Caco-2 (cell line): Measurements from ENCODE around the gene SLC13A4. TPM values are rescaled to one million over a fixed set of nuclear protein-coding genes. Genes with fewer than 3 reads are reported as not detected.

Experiments used
- BruUV-seq: library from RNA; stranded (reverse); fragments of 400-500 nt; replicated peaks from 2 replicates; lab custom pipeline; 2021; lab: Mats Ljungman, UMichigan
- CTCF ChIA-PET: fragments of 300-600 bp; sonication (Branson Sonifier 250); formaldehyde crosslinking; loops from one replicate; lab custom pipeline; 2022; ENCODE audit warnings: antibody characterized with exemption; lab: Charles Lee
- POLR2A ChIA-PET: fragments of 300-600 bp; sonication (Branson Sonifier 250); formaldehyde crosslinking; loops from one replicate; lab custom pipeline; 2022; ENCODE audit warnings: antibody characterized with exemption; lab: Charles Lee
- DNase-seq, 2 experiments: peaks; one replicate each; pipeline versions ENCODE4 v3.0.0 to v3.0.0-alpha.2; 2020 to 2022
- H3K27me3 ChIP-seq: replicated peaks from 2 replicates; pipeline ENCODE4 v1.6.0; 2011; ENCODE audit warnings: low read length; ENCODE audit not compliant: control insufficient read depth, insufficient read depth
- H3K36me3 ChIP-seq: 2 replicates; pipeline ENCODE4 v1.5.1; 2011; ENCODE audit warnings: low read length; ENCODE audit not compliant: control insufficient read depth, insufficient read depth
- H3K4me1 ChIP-seq: fragments of 250-450 bp; sonication (Bioruptor Pico); 2 replicates; pipeline ENCODE4 v1.5.1; 2020; ENCODE audit warnings: mild to moderate bottlenecking
- H3K4me3 ChIP-seq: 2 replicates; pipeline ENCODE4 v1.5.1; 2011; ENCODE audit warnings: low read depth, mild to moderate bottlenecking, control low read depth, low read length
- H3K9me3 ChIP-seq: fragments of 250-450 bp; sonication (Bioruptor Pico); 2 replicates; pipeline ENCODE4 v1.5.1; 2020; ENCODE audit warnings: mild to moderate bottlenecking, moderate library complexity
- H3K27ac Mint-ChIP-seq: one replicate; pipeline ENCODE4 v1.8.0; 2022; ENCODE audit warnings: mixed read lengths; ENCODE audit not compliant: unreplicated experiment
- H3K27me3 Mint-ChIP-seq: one replicate; pipeline ENCODE4 v1.8.0; 2022; ENCODE audit warnings: mixed read lengths; ENCODE audit not compliant: insufficient read depth, unreplicated experiment
- H3K36me3 Mint-ChIP-seq: one replicate; pipeline ENCODE4 v1.8.0; 2022; ENCODE audit warnings: mild to moderate bottlenecking, mixed read lengths; ENCODE audit not compliant: insufficient read depth, unreplicated experiment
- H3K4me1 Mint-ChIP-seq: one replicate; pipeline ENCODE4 v1.8.0; 2022; ENCODE audit warnings: low read depth, mixed read lengths; ENCODE audit not compliant: unreplicated experiment
- H3K4me3 Mint-ChIP-seq: one replicate; pipeline ENCODE4 v1.8.0; 2022; ENCODE audit warnings: mild to moderate bottlenecking, moderate library complexity, mixed read lengths; ENCODE audit not compliant: unreplicated experiment
- H3K9me3 Mint-ChIP-seq: one replicate; pipeline ENCODE4 v1.8.0; 2022; ENCODE audit warnings: mixed read lengths; ENCODE audit not compliant: unreplicated experiment
- CTCF ChIP-seq, 2 experiments: fragments of 200-600 bp in 1 of 2; IDR thresholded peaks; 1 replicate in 1 of 2; 2 replicates in 1 of 2; pipeline versions ENCODE4 v1.5.1 to v1.8.0; 2011 to 2022; ENCODE audit warnings: antibody characterized with exemption in 1 of 2, control low read depth in 1 of 2, inconsistent platforms in 1 of 2, low read depth in 1 of 2, low read length in 1 of 2, mild to moderate bottlenecking in 1 of 2, moderate library complexity in 1 of 2; ENCODE audit not compliant: insufficient read depth in 1 of 2, severe bottlenecking in 1 of 2, unreplicated experiment in 1 of 2
- intact Hi-C: fragments of 100-400 bp; cut with micrococcal nuclease; formaldehyde crosslinking; loops from one replicate; pipeline ENCODE4 v1.10.0; 2022; ENCODE audit not compliant: unreplicated experiment
- total RNA-seq: library from RNA; stranded (reverse); gene quantifications from 2 replicates; pipeline ENCODE4 v1.2.3, GENCODE V29; 2022

The SLC13A4 gene
- total RNA-seq, 1 experiment from 2014 or later: not detected

GRCh38 chr7:135743907-135744731 lies 16.1 kb upstream of the SLC13A4 start:
- intact Hi-C loops: loop anchor here (2.0 kb wide), 1 partner anchor 71 kb away; no protein-coding TSS in a partner anchor
- Mint-ChIP-seq H3K36me3 (no peaks in the 10 kb centered on the region), H3K27me3 (no peaks in the 10 kb centered on the region), H3K9me3 (no peaks in the 10 kb centered on the region), H3K4me1 (no peaks in the 10 kb centered on the region), H3K4me3 (no peak overlapping the region), H3K27ac (no peak overlapping the region)
- POLR2A ChIA-PET: interaction anchor here (0.6 kb wide), 1 partner anchor 46 kb away, joined by 3 read pairs; no protein-coding TSS in a partner anchor
- no peaks in the 10 kb centered on the region for H3K36me3 ChIP-seq
- no peak for DNase-seq
- no peak for TF ChIP-seq CTCF (IDR thresholded peaks at IDR 0.05; ENCODE audit: insufficient read depth in 1 of 2, low read depth in 1 of 2, low read length in 1 of 2, severe bottlenecking in 1 of 2, unreplicated experiment in 1 of 2)
- CTCF ChIA-PET: interaction anchor here (1.5 kb wide), 1 partner anchor 29 kb away, joined by 4 read pairs; no protein-coding TSS in a partner anchor
- H3K4me1 ChIP-seq: peaks cover 3% of the 10 kb centered on the region; the same call in 1 of the 2 replicates
- no peaks in the 10 kb centered on the region for H3K9me3 ChIP-seq
- no TSS peak for BruUV-seq
- no peaks in the 10 kb centered on the region for H3K27me3 ChIP-seq
- no peak overlapping the region for H3K4me3 ChIP-seq

GRCh38 chr7:135742371-135742770 lies 14.4 kb upstream of the SLC13A4 start:
- Histone ChIP-seq H3K36me3 (no peaks in the 10 kb centered on the region), H3K9me3 (no peaks in the 10 kb centered on the region), H3K4me3 (no peak overlapping the region), H3K4me1 (peaks cover 3% of the 10 kb centered on the region; the same call in 1 of the 2 replicates), H3K27me3 (no peaks in the 10 kb centered on the region)
- CTCF ChIA-PET: no interaction called here
- no peak for DNase-seq
- Mint-ChIP-seq H3K4me1 (no peaks in the 10 kb centered on the region), H3K27me3 (peaks cover 2% of the 10 kb centered on the region), H3K36me3 (no peaks in the 10 kb centered on the region), H3K9me3 (no peaks in the 10 kb centered on the region), H3K27ac (no peak overlapping the region), H3K4me3 (no peak overlapping the region)
- no peak for TF ChIP-seq CTCF (IDR thresholded peaks at IDR 0.05; ENCODE audit: insufficient read depth in 1 of 2, low read depth in 1 of 2, low read length in 1 of 2, severe bottlenecking in 1 of 2, unreplicated experiment in 1 of 2)
- intact Hi-C loops: no loop called here
- no TSS peak for BruUV-seq
- POLR2A ChIA-PET: no interaction called here

- Mint-ChIP-seq H3K4me3 (no peak overlapping the region), H3K27ac (no peak overlapping the region), H3K36me3 (no peaks in the 10 kb centered on the region), H3K4me1 (no peaks in the 10 kb centered on the region), H3K9me3 (no peaks in the 10 kb centered on the region), H3K27me3 (peaks cover 3% of the 10 kb centered on the region)
- no peaks in the 10 kb centered on the region for H3K9me3 ChIP-seq
- H3K4me1 ChIP-seq: peaks cover 3% of the 10 kb centered on the region; the same call in 1 of the 2 replicates
- intact Hi-C loops: no loop called here
- POLR2A ChIA-PET: no interaction called here
- no peak for TF ChIP-seq CTCF (IDR thresholded peaks at IDR 0.05; ENCODE audit: insufficient read depth in 1 of 2, low read depth in 1 of 2, low read length in 1 of 2, severe bottlenecking in 1 of 2, unreplicated experiment in 1 of 2)
- DNase-seq: no peak
- H3K27me3 ChIP-seq: no peaks in the 10 kb centered on the region
- no peaks in the 10 kb centered on the region for H3K36me3 ChIP-seq
- CTCF ChIA-PET: interaction anchor here (0.7 kb wide), 1 partner anchor 329 kb away, joined by 3 read pairs; no protein-coding TSS in a partner anchor
- BruUV-seq: no TSS peak
- no peak overlapping the region for H3K4me3 ChIP-seq
These were observed 13.9 kb upstream of the SLC13A4 start for GRCh38 chr7:135741905-135742304.
